Caco-2 (cell line): ENCODE measurements around the gene P2RY6. TPM values are rescaled to one million over a fixed set of nuclear protein-coding genes. Genes with fewer than 3 reads are reported as not detected.
A peak's percentile ranks its signal among the peaks of the same experiment; 100 is the strongest.

Experiments used
- BruUV-seq: library from RNA; stranded (reverse); fragments of 400-500 nt; replicated peaks from 2 replicates; lab custom pipeline; 2021; lab: Mats Ljungman, UMichigan
- CTCF ChIA-PET: fragments of 300-600 bp; sonication (Branson Sonifier 250); formaldehyde crosslinking; loops from one replicate; lab custom pipeline; 2022; ENCODE audit warnings: antibody characterized with exemption; lab: Charles Lee
- POLR2A ChIA-PET: fragments of 300-600 bp; sonication (Branson Sonifier 250); formaldehyde crosslinking; loops from one replicate; lab custom pipeline; 2022; ENCODE audit warnings: antibody characterized with exemption; lab: Charles Lee
- DNase-seq, 2 experiments: peaks; one replicate each; pipeline versions ENCODE4 v3.0.0 to v3.0.0-alpha.2; 2020 to 2022
- H3K27me3 ChIP-seq: replicated peaks from 2 replicates; pipeline ENCODE4 v1.6.0; 2011; ENCODE audit warnings: low read length; ENCODE audit not compliant: control insufficient read depth, insufficient read depth
- H3K36me3 ChIP-seq: 2 replicates; pipeline ENCODE4 v1.5.1; 2011; ENCODE audit warnings: low read length; ENCODE audit not compliant: control insufficient read depth, insufficient read depth
- H3K4me1 ChIP-seq: fragments of 250-450 bp; sonication (Bioruptor Pico); 2 replicates; pipeline ENCODE4 v1.5.1; 2020; ENCODE audit warnings: mild to moderate bottlenecking
- H3K4me3 ChIP-seq: 2 replicates; pipeline ENCODE4 v1.5.1; 2011; ENCODE audit warnings: low read depth, mild to moderate bottlenecking, control low read depth, low read length
- H3K9me3 ChIP-seq: fragments of 250-450 bp; sonication (Bioruptor Pico); 2 replicates; pipeline ENCODE4 v1.5.1; 2020; ENCODE audit warnings: mild to moderate bottlenecking, moderate library complexity
- H3K27ac Mint-ChIP-seq: one replicate; pipeline ENCODE4 v1.8.0; 2022; ENCODE audit warnings: mixed read lengths; ENCODE audit not compliant: unreplicated experiment
- H3K27me3 Mint-ChIP-seq: one replicate; pipeline ENCODE4 v1.8.0; 2022; ENCODE audit warnings: mixed read lengths; ENCODE audit not compliant: insufficient read depth, unreplicated experiment
- H3K36me3 Mint-ChIP-seq: one replicate; pipeline ENCODE4 v1.8.0; 2022; ENCODE audit warnings: mild to moderate bottlenecking, mixed read lengths; ENCODE audit not compliant: insufficient read depth, unreplicated experiment
- H3K4me1 Mint-ChIP-seq: one replicate; pipeline ENCODE4 v1.8.0; 2022; ENCODE audit warnings: low read depth, mixed read lengths; ENCODE audit not compliant: unreplicated experiment
- H3K4me3 Mint-ChIP-seq: one replicate; pipeline ENCODE4 v1.8.0; 2022; ENCODE audit warnings: mild to moderate bottlenecking, moderate library complexity, mixed read lengths; ENCODE audit not compliant: unreplicated experiment
- H3K9me3 Mint-ChIP-seq: one replicate; pipeline ENCODE4 v1.8.0; 2022; ENCODE audit warnings: mixed read lengths; ENCODE audit not compliant: unreplicated experiment
- intact Hi-C: fragments of 100-400 bp; cut with micrococcal nuclease; formaldehyde crosslinking; loops from one replicate; pipeline ENCODE4 v1.10.0; 2022; ENCODE audit not compliant: unreplicated experiment
- total RNA-seq: library from RNA; stranded (reverse); gene quantifications from 2 replicates; pipeline ENCODE4 v1.2.3, GENCODE V29; 2022
- TF ChIP-seq, protein P1 (sequence below), 2 experiments: fragments of 200-600 bp in 1 of 2; IDR thresholded peaks; 1 replicate in 1 of 2; 2 replicates in 1 of 2; pipeline versions ENCODE4 v1.5.1 to v1.8.0; 2011 to 2022; ENCODE audit warnings: antibody characterized with exemption in 1 of 2, control low read depth in 1 of 2, inconsistent platforms in 1 of 2, low read depth in 1 of 2, low read length in 1 of 2, mild to moderate bottlenecking in 1 of 2, moderate library complexity in 1 of 2; ENCODE audit not compliant: insufficient read depth in 1 of 2, severe bottlenecking in 1 of 2, unreplicated experiment in 1 of 2

The P2RY6 gene
- total RNA-seq, 1 experiment from 2014 or later = 55.7 TPM

DNA sequence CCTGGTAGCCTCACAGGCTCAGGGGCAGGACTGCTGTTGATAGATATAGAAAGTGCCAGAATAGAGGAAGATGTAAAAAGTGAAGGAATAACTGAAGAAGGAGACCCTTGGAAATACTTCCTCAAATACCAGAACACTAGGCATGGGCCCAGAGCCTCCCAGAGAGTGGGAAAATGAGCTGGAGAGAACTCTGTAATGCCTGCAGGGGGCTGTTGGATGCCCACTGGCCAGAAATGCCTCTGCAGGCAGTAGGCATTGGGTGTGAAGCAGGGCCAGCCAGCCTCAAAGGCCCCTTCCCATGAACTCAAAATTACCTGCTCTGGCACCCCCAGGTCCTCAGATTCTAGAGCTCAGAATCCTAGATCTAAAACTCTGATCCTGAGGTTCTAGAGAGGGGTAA, 38.9 kb upstream of the P2RY6 start:
- no peak overlapping the region for H3K4me3 Mint-ChIP-seq
- H3K27ac Mint-ChIP-seq = no peak overlapping the region
- H3K4me1 Mint-ChIP-seq = peaks cover 10% of the 10 kb centered on the region
- intact Hi-C loops = no loop called here
- POLR2A ChIA-PET = no interaction called here
- no peak overlapping the region for H3K4me3 ChIP-seq
- H3K4me1 ChIP-seq = peaks cover 14% of the 10 kb centered on the region
- H3K36me3 ChIP-seq = no peaks in the 10 kb centered on the region
- no peak for DNase-seq
- no TSS peak for BruUV-seq
- no peaks in the 10 kb centered on the region for H3K9me3 Mint-ChIP-seq
- TF ChIP-seq, protein P1, sequence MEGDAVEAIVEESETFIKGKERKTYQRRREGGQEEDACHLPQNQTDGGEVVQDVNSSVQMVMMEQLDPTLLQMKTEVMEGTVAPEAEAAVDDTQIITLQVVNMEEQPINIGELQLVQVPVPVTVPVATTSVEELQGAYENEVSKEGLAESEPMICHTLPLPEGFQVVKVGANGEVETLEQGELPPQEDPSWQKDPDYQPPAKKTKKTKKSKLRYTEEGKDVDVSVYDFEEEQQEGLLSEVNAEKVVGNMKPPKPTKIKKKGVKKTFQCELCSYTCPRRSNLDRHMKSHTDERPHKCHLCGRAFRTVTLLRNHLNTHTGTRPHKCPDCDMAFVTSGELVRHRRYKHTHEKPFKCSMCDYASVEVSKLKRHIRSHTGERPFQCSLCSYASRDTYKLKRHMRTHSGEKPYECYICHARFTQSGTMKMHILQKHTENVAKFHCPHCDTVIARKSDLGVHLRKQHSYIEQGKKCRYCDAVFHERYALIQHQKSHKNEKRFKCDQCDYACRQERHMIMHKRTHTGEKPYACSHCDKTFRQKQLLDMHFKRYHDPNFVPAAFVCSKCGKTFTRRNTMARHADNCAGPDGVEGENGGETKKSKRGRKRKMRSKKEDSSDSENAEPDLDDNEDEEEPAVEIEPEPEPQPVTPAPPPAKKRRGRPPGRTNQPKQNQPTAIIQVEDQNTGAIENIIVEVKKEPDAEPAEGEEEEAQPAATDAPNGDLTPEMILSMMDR (IDR thresholded peaks at IDR 0.05; ENCODE audit: insufficient read depth in 1 of 2, low read depth in 1 of 2, low read length in 1 of 2, severe bottlenecking in 1 of 2, unreplicated experiment in 1 of 2) = no peak
- no peaks in the 10 kb centered on the region for H3K27me3 Mint-ChIP-seq
- no peaks in the 10 kb centered on the region for H3K27me3 ChIP-seq
- peaks cover 21% of the 10 kb centered on the region for H3K36me3 Mint-ChIP-seq
- no peaks in the 10 kb centered on the region for H3K9me3 ChIP-seq
- CTCF ChIA-PET = interaction anchor here (0.6 to 1.5 kb wide), 6 partner anchors 9 to 74 kb away, joined by 3 to 7 read pairs (median 3); no protein-coding TSS in a partner anchor

DNA sequence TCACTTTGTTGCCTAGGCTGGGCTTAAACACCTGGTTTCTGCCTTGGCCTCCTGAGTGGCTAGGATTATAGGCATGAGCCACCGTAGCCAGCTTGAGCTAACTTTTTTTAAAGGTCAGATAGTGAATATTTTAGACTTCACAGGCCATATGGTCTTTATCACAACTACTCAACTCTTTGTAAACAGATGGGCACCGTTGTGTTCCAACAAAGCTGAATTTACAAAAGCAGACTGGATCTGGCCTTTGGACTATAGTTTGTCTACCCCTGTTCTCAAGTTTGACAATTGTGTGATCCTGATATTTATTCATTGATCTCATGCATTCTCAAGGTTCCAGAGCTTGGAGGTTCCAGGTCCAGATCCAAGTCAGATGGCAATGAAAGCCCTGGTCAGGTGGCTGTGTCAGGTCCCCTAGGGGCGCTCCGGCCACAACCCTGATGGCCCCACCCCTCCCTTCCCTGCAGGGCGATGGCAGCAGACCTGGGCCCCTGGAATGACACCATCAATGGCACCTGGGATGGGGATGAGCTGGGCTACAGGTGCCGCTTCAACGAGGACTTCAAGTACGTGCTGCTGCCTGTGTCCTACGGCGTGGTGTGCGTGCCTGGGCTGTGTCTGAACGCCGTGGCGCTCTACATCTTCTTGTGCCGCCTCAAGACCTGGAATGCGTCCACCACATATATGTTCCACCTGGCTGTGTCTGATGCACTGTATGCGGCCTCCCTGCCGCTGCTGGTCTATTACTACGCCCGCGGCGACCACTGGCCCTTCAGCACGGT, 38.3 kb upstream of the P2RY6 start:
- Mint-ChIP-seq H3K4me3 (no peak overlapping the region), H3K27me3 (no peaks in the 10 kb centered on the region), H3K27ac (no peak overlapping the region), H3K36me3 (peaks cover 17% of the 10 kb centered on the region), H3K4me1 (peaks cover 5% of the 10 kb centered on the region), H3K9me3 (no peaks in the 10 kb centered on the region)
- peak in 1 of 2 experiments; percentile 34 for DNase-seq
- Histone ChIP-seq H3K4me3 (no peak overlapping the region), H3K36me3 (no peaks in the 10 kb centered on the region), H3K4me1 (peaks cover 7% of the 10 kb centered on the region), H3K27me3 (no peaks in the 10 kb centered on the region), H3K9me3 (no peaks in the 10 kb centered on the region)
- CTCF ChIA-PET = interaction anchor here (0.6 to 1.5 kb wide), 7 partner anchors 9 to 73 kb away, joined by 3 to 7 read pairs (median 3); no protein-coding TSS in a partner anchor
- POLR2A ChIA-PET = interaction anchor here (0.6 kb wide), 1 partner anchor 55 kb away, joined by 4 read pairs; no protein-coding TSS in a partner anchor
- intact Hi-C loops = no loop called here
- no TSS peak for BruUV-seq
- TF ChIP-seq, protein P1 (IDR thresholded peaks at IDR 0.05; ENCODE audit: insufficient read depth in 1 of 2, low read depth in 1 of 2, low read length in 1 of 2, severe bottlenecking in 1 of 2, unreplicated experiment in 1 of 2) = no peak

DNA sequence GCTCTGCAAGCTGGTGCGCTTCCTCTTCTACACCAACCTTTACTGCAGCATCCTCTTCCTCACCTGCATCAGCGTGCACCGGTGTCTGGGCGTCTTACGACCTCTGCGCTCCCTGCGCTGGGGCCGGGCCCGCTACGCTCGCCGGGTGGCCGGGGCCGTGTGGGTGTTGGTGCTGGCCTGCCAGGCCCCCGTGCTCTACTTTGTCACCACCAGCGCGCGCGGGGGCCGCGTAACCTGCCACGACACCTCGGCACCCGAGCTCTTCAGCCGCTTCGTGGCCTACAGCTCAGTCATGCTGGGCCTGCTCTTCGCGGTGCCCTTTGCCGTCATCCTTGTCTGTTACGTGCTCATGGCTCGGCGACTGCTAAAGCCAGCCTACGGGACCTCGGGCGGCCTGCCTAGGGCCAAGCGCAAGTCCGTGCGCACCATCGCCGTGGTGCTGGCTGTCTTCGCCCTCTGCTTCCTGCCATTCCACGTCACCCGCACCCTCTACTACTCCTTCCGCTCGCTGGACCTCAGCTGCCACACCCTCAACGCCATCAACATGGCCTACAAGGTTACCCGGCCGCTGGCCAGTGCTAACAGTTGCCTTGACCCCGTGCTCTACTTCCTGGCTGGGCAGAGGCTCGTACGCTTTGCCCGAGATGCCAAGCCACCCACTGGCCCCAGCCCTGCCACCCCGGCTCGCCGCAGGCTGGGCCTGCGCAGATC, 37.5 kb upstream of the P2RY6 start:
- Histone ChIP-seq H3K36me3 (no peaks in the 10 kb centered on the region), H3K4me3 (no peak overlapping the region), H3K4me1 (peaks cover 4% of the 10 kb centered on the region; the same call in 1 of the 2 replicates), H3K9me3 (no peaks in the 10 kb centered on the region), H3K27me3 (no peaks in the 10 kb centered on the region)
- TF ChIP-seq, protein P1 (IDR thresholded peaks at IDR 0.05; ENCODE audit: insufficient read depth in 1 of 2, low read depth in 1 of 2, low read length in 1 of 2, severe bottlenecking in 1 of 2, unreplicated experiment in 1 of 2) = no peak
- Mint-ChIP-seq H3K27me3 (no peaks in the 10 kb centered on the region), H3K4me3 (no peak overlapping the region), H3K4me1 (no peaks in the 10 kb centered on the region), H3K36me3 (peaks cover 11% of the 10 kb centered on the region), H3K9me3 (no peaks in the 10 kb centered on the region), H3K27ac (no peak overlapping the region)
- intact Hi-C loops = no loop called here
- ChIA-PET CTCF (interaction anchor here (0.6 to 1.3 kb wide), 3 partner anchors 13 to 49 kb away, joined by 3 read pairs; no protein-coding TSS in a partner anchor), POLR2A (interaction anchor here (0.6 kb wide), 1 partner anchor 54 kb away, joined by 4 read pairs; no protein-coding TSS in a partner anchor)
- peak in 1 of 2 experiments; percentile 31 for DNase-seq
- no TSS peak for BruUV-seq
